Measurements from ENCODE around the gene KEAP1.

DNA sequence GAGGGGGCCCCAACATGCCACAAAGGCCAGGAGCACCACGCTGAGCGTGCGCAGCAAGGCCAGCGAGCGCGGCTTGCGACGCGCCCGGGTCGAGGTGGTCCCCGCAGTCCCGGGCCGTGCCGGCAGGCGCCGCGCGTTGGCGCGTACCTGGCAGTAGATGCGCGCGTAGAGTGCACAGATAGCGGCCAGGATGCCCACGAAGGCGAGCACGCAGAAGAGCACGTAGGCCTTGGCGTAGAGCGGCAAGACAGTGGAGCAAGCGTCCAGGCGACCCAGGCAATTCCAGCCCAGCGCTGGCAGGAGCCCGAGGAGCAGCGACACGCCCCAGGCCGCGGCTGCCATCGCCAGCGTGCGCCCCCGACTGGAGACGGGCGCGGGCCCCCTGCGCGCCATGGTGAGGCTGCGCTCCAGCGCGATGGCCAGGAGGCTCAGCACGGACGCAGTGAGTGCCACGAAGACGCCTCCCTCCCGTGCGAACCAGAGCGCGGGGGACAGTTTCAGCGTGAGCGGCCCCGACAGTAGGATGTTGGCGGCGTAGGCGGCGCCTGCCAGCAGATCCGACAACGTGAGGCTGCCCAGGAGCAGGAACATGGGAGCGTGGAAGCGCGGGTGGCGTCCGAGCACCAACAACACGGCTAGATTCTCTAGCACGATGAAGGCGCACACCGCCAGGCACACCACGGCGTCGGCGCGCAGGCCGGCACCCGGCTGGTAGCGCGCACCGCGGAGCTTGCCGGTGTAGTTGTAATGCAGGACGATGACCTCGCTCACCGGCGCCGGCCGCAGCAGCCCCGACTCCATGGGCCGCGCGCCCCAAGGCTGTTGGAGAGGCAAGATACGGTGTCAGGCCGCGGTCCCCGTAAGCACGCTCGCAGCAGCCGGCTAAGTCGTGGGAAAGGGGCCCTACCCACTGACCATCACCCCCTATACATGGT is 11.3 kb upstream of the KEAP1 start:
- no peak for TF ChIP-seq POLR2A (IDR thresholded peaks at IDR 0.05)
- no peak for TF ChIP-seq CTCF (IDR thresholded peaks at IDR 0.05)
